A204.1 (cell line): ENCODE measurements around the gene PPP1R9B.

Experiments used
- FAIRE-seq: peaks from 2 replicates; lab custom pipeline; 2012; peaks lifted over from hg19 to GRCh38; lab: Jason Lieb, UNC

Gene PPP1R9B

GRCh38 chr17:50187751-50188530, 37.5 kb upstream of the PPP1R9B start:
- no peak for FAIRE-seq

DNA sequence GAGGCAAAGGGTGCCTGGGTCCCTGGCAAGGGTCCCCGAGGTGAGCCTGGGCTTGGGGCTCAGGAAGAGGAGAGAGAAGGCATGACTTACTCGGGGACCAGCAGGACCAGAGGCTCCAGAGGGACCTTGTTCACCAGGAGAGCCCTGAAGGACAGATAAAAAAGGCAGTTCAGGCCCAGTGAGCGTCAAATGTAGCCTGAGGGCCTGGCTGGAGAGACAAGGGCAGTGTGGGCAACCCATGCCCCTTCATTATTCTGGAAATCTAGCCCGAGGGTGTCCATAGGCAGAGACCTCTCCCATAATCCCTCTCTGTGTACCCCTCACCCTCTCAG, 36.9 kb upstream of the PPP1R9B start:
- FAIRE-seq, result no peak

DNA sequence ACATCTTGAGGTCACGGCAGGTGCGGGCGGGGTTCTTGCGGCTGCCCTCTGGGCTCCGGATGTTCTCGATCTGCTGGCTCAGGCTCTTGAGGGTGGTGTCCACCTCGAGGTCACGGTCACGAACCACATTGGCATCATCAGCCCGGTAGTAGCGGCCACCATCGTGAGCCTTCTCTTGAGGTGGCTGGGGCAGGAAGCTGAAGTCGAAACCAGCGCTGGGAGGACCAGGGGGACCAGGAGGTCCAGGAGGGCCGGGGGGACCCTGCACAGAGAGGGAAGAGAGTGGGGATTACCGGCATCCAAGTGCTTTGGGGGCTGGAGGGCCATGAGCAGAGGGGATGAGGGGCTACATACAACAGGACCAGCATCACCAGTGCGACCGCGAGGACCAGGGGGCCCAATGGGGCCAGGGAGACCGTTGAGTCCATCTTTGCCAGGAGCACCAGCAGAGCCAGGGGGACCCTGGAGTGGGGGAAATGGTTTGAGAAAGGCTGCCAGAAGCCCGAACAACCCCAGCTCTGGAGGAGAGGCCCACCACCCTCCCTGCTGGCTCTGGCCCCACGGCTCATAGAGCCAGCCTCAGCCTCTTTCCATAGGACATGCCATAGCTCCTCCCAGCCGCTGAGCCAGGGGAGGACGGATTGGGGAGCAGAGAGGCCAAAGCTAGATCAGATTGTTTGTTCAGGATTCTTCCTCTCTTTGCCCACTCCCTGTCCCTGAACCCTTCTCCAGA, 36.4 kb upstream of the PPP1R9B start:
- no peak for FAIRE-seq

DNA sequence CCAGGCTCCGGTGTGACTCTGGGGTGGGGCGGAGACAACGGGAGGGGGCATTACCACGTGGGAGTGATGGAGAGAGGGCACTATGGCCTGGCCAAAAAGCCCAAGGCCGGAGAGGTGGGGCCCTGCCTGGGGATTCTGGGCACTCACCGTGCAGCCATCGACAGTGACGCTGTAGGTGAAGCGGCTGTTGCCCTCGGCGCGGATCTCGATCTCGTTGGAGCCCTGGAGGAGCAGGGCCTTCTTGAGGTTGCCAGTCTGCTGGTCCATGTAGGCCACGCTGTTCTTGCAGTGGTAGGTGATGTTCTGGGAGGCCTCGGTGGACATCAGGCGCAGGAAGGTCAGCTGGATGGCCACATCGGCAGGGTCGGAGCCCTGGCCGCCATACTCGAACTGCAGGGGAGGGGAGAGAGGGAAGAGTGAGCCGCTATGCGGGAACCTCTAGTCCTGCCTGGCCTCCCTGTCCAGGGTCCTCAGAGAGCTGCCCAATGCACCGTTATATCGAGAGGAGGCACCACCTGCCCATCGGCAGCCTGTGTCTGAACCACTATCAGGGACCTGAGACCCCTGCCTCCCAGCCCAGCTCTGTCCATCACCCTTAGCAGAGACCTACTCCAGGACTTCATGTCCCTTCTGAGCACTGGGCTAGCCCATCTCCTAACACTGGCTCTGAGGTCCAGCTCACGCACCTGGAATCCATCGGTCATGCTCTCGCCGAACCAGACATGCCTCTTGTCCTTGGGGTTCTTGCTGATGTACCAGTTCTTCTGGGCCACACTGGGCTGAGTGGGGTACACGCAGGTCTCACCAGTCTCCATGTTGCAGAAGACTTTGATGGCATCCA, 35.4 kb upstream of the PPP1R9B start:
- no peak for FAIRE-seq

DNA sequence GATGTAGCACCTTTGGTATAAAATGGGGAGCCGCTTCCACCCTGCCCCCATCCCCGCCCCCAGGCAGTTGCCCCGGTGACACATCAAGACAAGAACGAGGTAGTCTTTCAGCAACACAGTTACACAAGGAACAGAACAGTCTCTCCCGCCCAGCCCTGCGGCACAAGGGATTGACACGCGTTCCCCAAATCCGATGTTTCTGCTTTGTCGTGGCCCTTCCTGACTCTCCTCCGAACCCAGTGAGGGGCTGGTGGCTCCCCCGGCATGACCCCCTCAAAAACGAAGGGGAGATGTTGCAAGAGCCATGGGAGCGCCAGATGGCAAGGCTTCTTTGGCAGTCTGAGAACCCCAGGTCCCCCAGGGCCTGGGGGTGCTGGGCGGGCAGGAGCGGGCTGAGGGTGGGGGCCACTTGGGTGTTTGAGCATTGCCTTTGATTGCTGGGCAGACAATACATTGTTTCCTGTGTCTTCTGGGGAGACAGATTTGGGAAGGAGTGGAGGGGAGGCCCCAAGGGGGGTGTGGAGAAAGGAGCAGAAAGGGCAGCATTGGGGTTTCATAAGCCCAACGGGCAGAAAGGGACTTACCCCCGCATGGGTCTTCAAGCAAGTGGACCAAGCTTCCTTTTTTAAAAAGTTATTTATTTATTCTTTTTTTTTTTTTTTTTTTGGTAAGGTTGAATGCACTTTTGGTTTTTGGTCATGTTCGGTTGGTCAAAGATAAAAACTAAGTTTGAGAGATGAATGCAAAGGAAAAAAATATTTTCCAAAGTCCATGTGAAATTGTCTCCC, 34.3 kb upstream of the PPP1R9B start:
- FAIRE-seq, result no peak

DNA sequence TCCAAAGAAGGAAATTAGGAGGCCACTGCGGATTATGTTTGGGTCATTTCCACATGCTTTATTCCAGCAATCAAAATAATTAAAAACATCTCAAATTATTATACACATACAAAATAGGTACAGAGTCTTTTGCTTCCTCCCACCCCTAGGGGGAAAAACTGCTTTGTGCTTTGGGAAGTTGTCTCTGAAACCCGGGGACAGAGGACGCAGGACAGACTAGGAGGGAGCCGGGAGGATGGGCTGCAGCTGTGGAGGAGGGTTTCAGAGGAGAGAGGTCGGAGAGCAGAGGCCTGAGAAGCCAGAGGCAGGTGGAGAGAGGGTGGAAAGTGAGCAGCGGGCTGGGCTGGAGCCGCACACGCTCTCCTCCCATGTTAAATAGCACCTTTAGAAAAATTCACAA, 33.6 kb upstream of the PPP1R9B start:
- no peak for FAIRE-seq

- FAIRE-seq, result no peak
Observed at GRCh38 chr17:50183421-50183994, 33.0 kb upstream of the PPP1R9B start.

DNA sequence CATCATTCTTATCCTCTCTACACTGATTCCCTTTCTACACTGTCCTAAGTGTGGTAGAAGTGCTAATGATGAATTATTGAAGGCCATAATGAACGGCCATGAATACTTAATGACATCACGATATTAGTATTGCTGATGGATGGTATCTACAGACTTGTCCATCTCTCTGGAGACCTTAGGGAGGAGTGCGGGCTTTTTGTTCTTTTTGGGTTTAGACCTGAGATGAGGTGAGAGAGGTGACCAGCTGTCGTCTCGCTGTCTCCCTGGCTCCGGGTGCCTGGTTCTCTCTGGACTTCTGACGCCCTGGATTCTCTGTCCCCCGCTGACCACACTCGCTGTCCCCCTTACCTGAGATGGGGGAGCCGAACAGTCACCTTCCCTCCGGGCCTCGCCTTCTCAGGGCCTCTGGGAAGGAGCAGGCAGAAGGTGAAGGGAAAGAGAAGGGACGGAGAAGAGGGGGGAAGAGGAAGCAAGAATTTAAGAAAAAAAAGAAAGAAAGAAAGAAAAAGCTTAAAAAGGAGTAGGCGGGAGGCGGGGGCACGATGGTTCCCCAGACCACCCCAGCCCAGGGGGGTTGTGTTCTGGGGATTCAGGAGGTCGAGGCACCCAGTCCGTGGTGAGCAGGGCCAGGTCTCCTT, 32.4 kb upstream of the PPP1R9B start:
- FAIRE-seq, result no peak

DNA sequence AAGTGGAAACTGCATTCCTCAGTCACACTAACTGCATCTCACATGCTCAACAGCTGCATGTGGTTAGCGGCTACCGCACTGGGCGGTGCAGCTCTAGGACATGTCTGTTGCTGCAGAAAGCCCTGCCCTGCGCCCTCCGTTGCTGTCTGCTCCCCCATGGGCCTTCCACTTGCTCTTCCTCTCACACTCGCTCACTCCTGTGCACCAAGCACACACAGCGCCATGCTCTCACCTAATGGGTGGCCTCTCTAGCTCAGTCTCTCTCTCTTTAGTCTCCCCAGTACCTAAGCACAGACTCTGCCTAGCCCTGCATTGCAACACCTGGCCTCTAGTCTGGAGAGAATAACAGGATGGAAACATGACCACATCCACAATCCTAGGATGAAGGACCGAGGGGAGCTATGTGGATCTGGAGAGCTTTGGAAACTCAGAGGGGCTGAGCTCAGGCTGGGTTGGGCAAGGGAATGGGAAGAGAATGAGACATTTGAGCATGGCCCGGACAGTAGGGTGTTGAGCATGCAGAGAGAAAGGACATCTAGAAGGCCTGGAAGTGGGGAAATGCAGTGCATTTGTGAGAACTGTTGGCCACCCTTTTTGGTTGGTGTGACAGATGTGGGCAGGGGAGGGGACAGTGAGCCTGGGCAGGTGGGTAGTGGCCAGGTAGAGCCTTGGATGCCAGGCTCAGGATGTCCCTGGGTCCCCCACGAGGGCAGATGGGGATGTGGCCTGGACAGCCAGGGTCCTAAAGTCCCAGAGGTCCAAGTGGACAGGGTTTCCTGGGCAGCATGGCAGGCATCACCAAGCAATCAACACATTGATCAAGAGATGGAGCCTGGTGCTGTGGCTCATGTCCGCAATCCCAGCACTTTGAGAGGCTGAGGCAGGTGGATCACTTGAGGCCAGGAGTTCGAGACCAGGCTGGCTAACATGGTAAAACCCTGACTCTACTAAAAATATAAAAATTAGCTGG, 31.4 kb upstream of the PPP1R9B start:
- FAIRE-seq, result no peak

- FAIRE-seq, result no peak
Observed at GRCh38 chr17:50181144-50181543, 30.7 kb upstream of the PPP1R9B start.

DNA sequence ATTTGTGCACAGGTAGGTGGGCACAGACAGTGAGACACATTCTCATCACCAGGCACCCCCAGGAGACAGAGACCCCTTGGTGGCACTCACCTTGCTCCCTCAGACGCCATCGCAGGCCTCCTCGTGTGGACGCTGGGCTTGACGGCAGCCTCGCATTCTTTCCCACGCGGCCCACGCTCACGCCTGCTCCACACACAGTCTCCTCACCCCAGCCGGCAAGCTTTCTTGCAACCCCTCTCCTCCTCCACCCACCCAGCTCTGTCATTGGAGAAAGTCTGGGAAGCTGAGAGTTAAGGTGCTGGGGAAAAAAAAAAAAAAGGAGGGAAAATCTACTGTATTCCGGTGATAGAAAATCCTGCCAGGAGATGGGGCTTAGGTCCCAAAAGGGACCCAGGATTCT, 30.1 kb upstream of the PPP1R9B start:
- no peak for FAIRE-seq

DNA sequence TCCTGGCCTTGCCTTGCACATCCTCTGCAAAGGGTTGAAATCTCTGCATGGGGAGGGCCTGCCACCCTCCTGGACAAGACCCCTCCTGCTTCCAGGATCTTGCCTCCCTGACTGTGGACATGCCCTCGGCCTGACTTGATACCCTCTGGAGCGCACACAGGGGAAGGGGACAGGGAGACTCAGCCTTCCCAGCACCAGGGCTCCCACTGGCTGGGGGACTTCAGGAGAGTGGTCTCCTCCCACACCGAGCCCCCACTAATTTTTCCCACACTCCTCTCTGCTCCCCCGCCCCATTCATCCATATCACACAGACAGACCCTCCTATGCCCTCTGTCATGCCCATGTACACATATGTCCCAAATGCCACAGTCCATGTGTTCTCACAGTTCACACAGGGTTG, 29.6 kb upstream of the PPP1R9B start:
- FAIRE-seq, result no peak

DNA sequence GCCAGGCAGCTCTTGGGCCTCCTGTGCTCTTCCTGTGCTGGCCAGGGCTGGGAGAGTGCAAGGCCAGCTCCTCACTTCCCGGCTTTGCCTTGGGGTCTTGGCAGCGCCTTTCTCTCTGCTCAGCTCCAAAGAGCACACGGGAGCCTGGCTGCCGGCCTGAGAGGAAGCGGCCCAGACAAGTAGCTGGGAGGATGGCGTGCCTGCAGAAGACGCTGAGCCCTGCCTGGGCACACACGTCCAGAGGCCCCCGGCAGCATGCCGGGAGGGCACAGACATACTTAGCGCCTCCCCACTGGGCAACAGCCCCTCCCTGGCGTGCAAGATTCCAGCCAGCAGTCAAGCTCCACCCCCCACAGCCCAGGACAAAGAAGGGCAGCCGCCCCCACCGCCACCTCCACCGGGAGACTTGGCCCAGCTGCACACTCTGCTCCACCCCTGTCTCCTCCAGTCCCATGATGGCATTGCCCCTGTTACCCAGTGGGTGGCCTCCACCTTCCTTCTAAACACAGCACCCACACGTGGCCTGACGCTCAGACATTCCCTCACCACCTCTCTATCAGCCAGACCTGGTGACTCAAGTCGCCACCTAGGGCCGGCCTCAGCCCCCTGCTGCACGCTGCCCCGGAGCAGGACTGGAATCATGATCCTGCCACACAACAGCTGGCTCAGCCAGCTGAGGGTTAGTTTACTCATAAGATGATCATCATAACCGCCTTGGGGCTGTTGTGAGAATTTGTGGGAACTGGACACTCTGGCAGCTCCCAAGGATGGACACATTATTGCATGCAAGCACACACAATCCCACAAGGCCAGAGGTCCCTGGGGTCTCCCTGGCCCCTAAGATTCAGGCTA, 27.7 kb upstream of the PPP1R9B start:
- no peak for FAIRE-seq

DNA sequence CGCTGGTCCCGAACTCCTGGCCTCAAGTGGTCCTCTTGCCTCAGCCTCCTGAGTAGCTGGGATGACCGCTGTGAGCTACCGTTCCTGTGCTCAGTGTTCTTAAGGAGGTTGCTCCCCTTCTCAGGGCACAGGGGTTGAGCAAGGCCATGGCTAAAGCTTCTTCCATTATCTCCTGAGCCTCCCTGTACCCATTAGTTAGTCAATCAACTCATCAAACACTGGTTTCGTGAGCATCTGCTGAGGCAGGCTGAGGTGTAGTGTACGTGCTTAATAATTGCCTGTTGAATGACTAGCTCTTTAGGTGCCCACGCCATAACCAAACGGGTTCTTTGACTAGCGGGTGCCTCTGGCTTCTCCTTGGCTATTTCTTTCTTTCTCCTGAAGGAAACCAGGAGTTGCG, 27.0 kb upstream of the PPP1R9B start:
- FAIRE-seq, result no peak

- no peak for FAIRE-seq
Observed at GRCh38 chr17:50176559-50177357, 26.3 kb upstream of the PPP1R9B start.

- FAIRE-seq, result no peak
Observed at GRCh38 chr17:50175035-50175807, 24.7 kb upstream of the PPP1R9B start.

DNA sequence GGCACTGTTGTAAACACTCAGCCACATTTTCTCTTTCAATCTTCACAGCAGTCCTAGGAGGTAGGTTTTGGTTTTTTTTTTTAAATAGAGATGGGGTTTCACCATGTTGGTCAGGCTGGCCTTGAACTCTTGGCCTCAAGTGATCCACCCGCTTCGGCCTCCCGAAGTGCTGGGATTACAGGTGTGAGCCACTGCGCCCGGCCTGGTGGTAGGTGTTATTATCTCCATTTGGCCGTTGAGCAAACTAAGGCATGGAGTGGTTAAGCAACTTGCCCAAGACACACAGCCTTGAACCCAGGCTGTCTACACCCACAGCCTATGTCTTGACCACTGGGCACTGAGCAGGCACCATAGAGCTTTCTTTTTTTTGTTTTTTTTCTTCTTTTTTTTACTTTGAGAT, 24.0 kb upstream of the PPP1R9B start:
- no peak for FAIRE-seq
